SU-DHL-6 (cell line): Measurements from ENCODE around the gene NCLN.

Source experiments
- CTCF ChIP-seq: fragments of 200-600 bp; sonication (generic); IDR thresholded peaks from one replicate; pipeline ENCODE4 v1.5.1; 2017; ENCODE audit warnings: antibody characterized with exemption, mild to moderate bottlenecking, low read length, moderate library complexity; ENCODE audit not compliant: insufficient read depth, poor library complexity, severe bottlenecking
- EZH2phosphoT487 ChIP-seq: fragments of 200-600 bp; sonication (generic), shearing (Covaris generic); conservative IDR thresholded peaks from 2 replicates; pipeline ENCODE4 v1.6.1; 2018; ENCODE audit warnings: mild to moderate bottlenecking, antibody characterized with exemption, low read length, moderate library complexity, mixed read lengths

GRCh38 chr19:3176715-3177501 lies 8.8 kb upstream of the NCLN start:
- TF ChIP-seq CTCF (no peak), EZH2phosphoT487 (no peak)
